Right ventricle myocardium superior (tissue), 1 donor: ENCODE data around the gene CLEC4C. TPM values are rescaled to one million over a fixed set of nuclear protein-coding genes. Genes with fewer than 3 reads are reported as not detected.
"Not testable (repeated sequence)": the region's sequence is repeated elsewhere in the genome, so short reads cannot be mapped to it uniquely, and the experiment has no call there.

Experiments used
- ATAC-seq: fragments of 200-7000 bp; cut with Tn5 transposase; one replicate; pipeline ENCODE4 v1.9.1; 2020; ENCODE audit warnings: mild to moderate bottlenecking; ENCODE audit not compliant: poor library complexity
- DNase-seq: peaks from one replicate; pipeline ENCODE4 v3.0.0-alpha.2; 2020
- intact Hi-C: fragments of 100-400 bp; cut with DNase I; formaldehyde crosslinking; loops from one replicate; pipeline ENCODE4 v1.11.2; 2022
- total RNA-seq: library from RNA; stranded (reverse); fragmentation: NEBNext Ultra II Directional; extraction: Animal tissue kit (Norgen Biotek cat#: 25700); gene quantifications from one replicate; pipeline ENCODE4 v1.2.1, GENCODE V29; 2021
- donor health status: DM: no; HTN: yes; CAD: no; lungs with severe emphysema.

Gene CLEC4C
- total RNA-seq, 1 donor from 2014 or later = not detected

GRCh38 chr12:7731486-7731885 is 15.7 kb downstream of the CLEC4C start:
- DNase-seq (no peak), ATAC-seq (no peak)
- intact Hi-C loops = no loop called here

- intact Hi-C loops, DNase-seq, ATAC-seq: not testable (repeated sequence)
These were observed 16.2 kb downstream of the CLEC4C start for GRCh38 chr12:7730984-7731383.

DNA sequence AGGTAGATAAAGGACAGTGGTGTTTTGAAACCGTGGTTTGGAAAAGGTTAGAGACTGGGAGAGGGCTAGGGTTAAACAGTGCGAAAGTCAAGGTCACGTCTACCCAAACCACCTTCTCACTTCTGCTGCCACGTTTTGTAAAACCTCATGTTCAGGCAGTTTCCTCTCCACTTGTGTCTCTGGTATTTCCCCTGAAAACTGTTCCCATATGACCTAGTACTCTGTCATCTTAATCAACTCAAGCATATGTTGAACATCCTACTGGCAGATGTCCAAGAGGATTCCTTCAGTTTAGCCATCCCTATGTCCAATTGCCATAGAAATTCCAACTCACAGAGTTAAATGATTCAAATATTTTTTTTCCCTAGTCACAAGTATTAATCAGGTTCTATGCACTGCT is 17.4 kb downstream of the CLEC4C start:
- ATAC-seq (no peak), DNase-seq (no peak)
- intact Hi-C loops = no loop called here

GRCh38 chr12:7723926-7724325 is 23.2 kb downstream of the CLEC4C start:
- intact Hi-C loops = no loop called here
- ATAC-seq = no peak

GRCh38 chr12:7719946-7720730 is 27.0 kb downstream of the CLEC4C start:
- intact Hi-C loops = no loop called here
- DNase-seq (no peak), ATAC-seq (no peak)

More at GRCh38 chr12:7723926-7724325, 23.2 kb downstream of the CLEC4C start:
- no peak for DNase-seq

DNA sequence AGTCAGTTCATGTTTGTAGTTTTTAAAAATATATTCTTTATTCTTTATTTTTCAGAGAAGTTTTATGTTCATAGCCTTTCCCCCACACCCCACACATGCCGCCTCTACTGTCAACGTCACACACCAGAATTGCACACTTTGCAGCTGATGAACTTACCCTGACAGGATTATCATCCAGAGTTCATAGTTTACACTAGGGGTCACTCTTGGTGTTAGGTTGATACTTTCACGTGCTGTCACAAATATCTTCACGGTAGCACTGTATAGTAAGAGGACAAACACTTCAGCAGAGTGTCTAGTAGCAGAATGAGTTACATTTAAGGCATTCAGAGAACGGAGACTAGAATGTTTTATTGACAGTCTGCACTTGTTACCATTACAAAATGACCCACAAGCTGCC is 30.8 kb downstream of the CLEC4C start:
- DNase-seq (no peak), ATAC-seq (no peak)
- intact Hi-C loops = no loop called here

DNA sequence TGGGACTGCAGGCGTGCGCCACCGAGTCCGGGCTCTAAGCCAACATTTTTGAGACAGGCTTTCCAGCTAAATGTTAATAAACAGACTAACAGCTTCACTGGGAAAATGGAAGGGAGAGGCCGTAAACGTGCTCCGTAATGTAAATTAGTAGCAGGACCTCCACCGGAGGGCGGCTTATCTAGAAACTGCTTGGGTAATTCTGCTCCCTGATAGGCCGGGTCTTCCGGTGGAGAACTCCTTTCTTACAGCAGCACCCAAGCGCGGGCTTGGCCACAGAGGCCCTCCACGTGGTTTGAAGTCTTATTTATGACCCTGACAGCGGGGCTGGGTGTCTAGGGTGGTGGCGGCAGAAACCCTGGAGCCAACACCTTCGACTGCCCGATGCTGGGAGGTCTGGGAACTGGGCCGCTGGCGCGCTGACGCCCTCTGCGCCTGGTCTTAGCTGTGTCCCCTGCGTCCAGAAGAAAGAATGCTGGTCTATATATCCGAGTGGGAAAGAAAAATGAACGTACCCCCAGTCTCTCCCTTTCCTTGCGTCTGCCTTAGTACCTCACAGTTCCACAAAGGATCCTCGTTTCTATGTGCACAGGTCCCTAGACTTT is 34.2 kb downstream of the CLEC4C start:
- ATAC-seq (no peak), DNase-seq (no peak)
- intact Hi-C loops = no loop called here

DNA sequence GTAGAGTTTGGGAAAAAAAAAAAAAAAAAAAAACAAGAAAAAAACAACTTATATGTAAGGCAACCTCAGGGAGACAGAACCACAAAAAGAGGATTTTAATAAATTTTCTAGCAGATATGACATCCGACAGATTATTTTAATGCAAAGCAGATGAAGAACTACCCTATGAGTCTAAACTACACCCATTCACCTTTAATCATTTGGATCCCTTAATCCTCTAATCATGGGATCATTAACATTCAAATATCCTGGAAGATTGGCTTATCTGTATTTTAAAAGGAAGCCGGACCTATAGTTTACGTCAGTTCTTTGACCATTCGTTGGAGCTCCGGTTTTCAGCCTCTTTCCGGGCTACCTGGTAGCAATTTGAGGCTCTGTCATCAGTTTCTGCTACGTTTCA is 36.0 kb downstream of the CLEC4C start, which contains the start of gene DPPA3:
Gene DPPA3, plus strand, starts transcription at position 301 of the 400 bp plus-strand sequence. CDS start 138 bp downstream, outside the sequence.
- DNase-seq (no peak), ATAC-seq (no peak)
- intact Hi-C loops = no loop called here

GRCh38 chr12:7709969-7710675 is 37.1 kb downstream of the CLEC4C start:
- intact Hi-C loops = no loop called here
- no peak for ATAC-seq

GRCh38 chr12:7705846-7706245 is 41.3 kb downstream of the CLEC4C start:
- ATAC-seq (no peak), DNase-seq (no peak)
- intact Hi-C loops = no loop called here

More at GRCh38 chr12:7709969-7710675, 37.1 kb downstream of the CLEC4C start:
- DNase-seq = no peak

DNA sequence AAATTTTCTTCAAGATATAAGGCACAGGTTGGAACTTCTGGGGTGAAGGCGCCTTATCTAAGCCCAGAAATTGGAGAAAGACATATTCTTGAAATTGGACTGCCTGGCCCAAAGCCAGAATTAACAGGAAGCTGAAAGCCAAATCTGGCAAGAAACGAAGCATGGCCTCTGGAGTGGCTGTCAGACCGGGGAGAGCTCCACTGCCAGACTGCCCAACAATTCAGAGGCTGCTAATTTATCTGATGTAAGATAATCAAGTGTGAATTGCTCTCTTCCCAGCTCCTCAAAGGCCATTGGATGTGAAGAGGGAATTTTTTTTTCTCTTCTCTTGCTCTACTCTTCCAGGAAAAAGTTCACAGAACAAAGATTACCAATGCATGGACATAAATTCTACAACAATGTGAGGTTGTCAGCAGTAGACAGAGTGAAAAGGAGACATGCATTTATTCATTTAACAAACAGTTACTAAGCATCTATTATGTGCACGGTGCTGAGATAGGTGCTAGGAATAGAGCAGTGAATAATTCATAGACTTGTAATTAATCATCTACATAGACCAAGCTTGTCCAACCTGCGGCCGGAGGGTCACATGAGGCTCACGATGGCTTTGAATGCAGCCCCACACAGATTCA is 51.5 kb downstream of the CLEC4C start, which contains the start of gene GDF3:
Gene GDF3, minus strand, starts transcription at position 210 of the 632 bp plus-strand sequence. Its CDS starts 47 bp downstream, at position 163.
- DNase-seq = peak; percentile 42
- intact Hi-C loops = no loop called here
- ATAC-seq = no peak

GRCh38 chr12:7695237-7695560 is 52.0 kb downstream of the CLEC4C start:
- intact Hi-C loops = no loop called here
- ATAC-seq = no peak
- DNase-seq = no peak

DNA sequence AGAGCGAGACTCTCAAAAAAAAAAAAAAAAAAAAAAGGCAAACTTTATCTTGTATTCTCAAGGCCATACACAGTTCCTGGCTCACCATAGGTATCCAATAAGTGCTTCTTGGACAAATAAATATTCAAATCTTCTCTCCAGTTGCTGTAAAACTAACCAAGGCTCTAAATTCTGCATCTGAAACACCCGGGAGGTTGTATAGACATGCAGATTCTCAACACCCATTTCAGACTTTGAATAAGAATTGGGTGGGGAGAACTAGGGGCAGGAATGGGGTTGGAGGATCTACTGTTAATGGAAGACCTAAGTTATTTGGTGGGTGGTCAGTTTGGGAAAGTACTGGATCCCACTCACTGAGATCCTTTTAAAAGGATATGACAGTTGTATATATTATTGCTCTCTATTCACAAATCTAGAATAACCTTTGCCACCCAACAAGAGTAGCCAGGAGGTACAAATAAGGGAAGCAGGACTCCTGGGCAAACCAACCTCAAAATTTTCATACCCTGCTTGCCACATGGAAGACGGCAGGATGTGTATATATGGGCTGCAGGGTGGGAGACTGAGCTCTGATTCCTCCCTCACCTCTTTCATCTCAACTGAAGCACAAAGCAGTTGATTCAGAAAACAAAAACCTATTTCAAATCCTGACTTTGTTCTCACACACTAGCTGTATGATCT is 52.5 kb downstream of the CLEC4C start:
- ATAC-seq (no peak), DNase-seq (no peak)
- intact Hi-C loops = no loop called here

DNA sequence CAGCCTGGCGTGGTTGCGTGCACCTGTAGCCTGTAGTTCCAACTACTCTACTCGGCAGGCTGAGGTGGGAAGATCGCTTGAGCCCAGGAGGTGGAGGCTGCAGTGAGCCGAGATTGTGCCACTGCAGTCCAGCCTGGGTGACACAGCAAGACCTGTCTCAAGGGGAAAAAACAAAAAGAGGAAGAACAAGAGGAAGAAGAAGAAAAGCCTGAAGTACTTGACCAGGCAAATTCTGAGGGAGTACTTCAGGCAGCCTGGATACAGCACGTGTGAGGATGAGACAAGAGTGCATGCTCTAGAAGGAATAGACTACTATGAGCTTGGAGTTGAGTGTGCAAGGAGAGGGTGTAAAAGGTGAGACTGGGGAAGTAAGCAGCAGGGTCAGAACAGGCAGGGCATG is 53.4 kb downstream of the CLEC4C start:
- ATAC-seq (no peak), DNase-seq (no peak)
- intact Hi-C loops = no loop called here

DNA sequence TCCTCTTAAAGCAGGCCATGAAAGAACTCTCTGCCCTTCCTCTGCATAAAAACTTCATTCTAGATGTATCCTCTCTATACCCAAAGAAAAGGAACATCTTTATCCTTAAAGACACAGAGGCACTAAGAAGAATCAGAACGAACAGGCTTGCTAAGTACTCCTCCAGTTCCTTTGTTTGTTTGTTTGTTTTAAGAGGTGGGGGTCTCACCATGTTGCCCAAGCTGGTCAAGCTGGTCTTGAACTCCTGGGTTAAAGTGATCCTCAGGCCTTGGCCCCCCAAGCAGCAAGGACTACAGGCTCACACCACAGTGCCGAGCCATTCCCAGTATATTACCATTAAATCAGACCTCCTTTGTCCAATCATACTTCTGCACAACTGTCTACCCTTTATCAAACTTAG is 65.6 kb downstream of the CLEC4C start:
- intact Hi-C loops = no loop called here
- no peak for ATAC-seq
- DNase-seq = no peak
